ENCODE results near the gene PLA2G4E.

Gene PLA2G4E

DNA sequence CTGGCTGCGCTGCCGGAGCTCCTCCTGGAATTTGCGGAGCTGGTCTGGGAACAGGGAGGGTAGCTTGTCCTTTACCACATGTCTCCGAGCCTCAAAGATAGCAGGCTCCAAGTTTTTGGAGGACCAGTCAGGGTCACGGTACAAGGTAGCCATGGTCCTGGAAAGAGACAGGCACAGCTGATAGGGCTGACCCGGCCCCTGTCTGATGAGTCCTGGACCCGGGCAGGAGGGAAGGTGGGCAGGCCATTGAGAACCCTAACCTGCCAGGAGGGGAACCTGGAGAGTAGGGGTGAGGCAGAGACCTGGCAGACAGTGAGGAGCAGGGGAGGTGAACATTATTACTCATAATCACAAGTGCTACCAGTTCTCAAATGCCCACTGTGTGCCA lies 28.0 kb downstream of the PLA2G4E start:
- DNase-seq (ENCODE audit: low read depth in 2 of 2), result no peak

DNA sequence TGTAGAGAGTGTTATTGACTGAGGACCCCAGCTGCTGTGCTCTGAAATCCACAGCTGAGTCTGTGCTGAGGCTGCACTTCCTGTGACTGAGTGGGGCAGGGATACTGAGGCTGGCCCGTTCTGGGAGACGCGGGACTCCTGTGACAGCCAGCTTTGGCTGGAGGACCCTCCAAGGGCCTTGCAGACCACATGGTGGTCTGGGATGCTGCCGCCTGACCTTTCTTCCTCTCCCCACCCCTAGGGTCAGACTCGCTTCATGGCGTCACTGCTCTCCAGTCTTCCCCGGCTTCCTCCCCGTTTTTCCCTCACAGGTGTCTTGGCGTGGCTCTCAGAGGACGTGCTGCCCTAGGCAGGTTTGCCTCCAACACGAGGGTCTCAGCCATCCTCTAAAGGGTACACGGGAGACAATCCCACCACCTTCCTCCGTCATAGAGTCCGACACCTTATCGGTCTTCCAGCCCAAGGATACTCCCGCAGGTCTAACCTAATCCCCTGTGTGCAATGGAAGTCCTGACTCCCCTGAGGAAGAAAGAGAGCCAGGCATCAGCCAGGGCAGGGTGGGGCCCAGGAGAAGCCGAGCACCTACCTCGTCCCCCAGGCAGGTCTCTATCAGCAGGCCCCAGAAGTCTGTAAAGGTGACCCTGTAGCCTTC lies 28.6 kb downstream of the PLA2G4E start:
- no peak for DNase-seq (ENCODE audit: low read depth in 2 of 2)

DNA sequence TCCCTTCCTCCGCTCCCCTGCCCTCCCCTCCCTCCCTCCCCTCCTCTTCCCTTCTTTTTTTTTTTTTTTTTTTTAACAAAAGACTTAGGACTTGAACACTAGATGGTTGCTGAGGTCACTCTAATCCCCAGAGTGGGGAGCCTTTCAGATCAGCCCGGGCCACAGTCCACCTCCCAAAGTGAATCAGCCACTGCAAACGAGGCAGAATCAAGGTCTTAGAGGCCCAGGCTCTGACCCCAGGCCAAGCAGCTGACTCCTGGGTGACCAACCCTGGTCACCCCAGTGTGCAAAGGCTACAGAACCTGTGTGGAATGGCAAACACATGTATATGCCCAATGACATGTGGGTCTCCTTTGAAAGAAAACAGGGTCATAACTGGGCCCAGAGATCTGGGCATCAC lies 30.2 kb downstream of the PLA2G4E start:
- DNase-seq (ENCODE audit: low read depth in 2 of 2), result no peak

DNA sequence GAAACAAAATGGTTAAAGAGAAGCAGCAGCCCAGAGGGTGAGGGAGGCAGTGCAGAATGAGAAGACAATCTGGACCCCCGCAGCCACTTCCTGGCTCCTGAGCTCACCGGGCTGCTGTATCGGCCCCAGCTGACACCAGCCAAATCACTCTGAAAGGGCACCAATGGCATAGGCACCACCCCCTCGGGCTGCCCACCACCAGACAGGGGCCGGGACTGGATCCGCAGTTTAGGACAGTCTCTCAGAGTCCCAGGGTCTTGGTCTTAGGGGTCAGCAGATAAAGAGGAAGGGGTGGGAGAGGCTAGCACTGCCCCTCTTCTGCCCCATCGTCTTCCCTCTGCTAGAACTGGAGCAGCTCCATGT lies 30.6 kb downstream of the PLA2G4E start:
- no peak for DNase-seq (ENCODE audit: low read depth in 2 of 2)

DNA sequence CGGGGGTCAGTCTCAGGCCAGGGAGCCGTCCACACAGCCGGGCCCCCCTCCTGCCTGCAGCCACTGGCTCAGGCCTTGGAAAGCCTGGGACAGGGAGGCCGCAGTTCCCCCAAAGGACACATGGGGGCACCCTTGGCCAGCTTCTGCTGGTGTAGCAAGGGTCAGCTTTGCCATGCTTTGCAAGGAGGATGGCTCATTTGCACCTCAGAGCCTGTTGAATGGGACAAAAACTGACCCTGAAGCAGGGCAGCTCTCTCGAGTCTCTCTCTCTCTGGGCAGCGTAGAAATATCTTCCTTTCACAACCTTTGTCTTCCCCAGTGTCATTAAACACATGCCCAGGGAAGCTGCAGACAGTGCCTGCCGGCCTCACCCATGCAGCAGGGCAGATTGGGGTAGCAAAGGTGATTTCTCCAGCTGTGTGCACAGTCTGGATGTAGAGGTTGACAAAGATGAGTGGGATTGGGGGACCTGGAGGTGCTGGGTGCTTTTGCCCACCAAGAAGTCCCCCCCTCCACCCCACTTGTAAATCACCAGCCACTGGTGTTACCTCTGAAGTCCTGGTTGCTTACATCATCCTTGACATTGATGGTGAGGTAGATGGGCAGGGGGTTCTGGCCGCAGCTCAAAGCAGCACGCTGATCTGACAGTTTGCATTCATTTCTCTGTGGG lies 31.1 kb downstream of the PLA2G4E start:
- peak; percentile 20 to 34 for DNase-seq (ENCODE audit: low read depth in 2 of 2)

DNA sequence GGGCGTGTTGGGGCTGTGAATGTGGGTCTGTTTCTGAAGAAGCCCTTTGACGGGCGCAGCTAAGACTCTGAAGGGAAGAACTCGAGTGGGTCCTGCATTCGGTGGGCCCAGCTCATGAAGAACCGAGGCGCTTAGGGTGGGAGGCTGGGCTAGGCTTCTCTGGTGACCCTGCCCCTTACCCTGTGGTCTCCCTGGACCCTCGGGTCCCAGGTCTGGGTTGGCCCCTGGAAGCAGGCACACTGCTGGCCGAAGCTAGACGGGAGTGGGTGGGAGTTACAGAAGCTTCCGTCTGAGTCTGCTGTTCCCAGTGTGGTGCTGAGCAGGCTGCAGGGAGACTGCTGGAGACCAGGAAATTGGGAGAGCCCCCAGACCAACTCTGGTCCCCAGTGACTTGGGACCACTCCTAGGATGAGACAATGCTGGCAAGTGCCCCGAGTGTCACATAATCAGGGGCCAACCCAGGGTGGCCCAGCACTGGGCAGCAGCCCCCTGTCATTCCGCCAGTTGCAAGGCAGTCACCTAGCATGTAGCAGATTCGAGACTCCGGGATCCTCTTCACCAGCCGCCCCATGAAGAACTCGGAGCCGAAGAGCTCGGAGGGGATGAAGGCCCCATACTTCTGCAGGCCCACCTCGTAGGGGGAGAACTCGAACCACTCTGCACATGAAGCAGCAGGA lies 31.8 kb downstream of the PLA2G4E start:
- no peak for DNase-seq (ENCODE audit: low read depth in 2 of 2)

DNA sequence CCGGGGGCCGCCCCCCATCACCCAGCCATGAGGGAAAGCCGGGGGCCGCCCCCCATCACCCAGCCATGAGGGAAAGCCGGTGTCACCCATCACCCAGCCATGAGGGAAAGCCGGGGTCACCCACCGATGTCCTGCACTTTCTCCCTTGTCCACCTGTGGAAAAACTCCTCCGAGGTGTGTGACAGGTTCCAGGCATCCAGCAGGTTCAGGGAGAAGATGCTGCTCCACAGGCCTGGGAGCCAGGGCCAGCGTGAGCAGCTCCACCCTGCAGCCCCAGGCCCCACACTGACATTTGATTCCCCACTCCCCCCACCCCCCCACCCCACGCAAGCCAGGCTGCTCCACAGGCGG lies 32.9 kb downstream of the PLA2G4E start:
- DNase-seq (ENCODE audit: low read depth in 2 of 2), result no peak

DNA sequence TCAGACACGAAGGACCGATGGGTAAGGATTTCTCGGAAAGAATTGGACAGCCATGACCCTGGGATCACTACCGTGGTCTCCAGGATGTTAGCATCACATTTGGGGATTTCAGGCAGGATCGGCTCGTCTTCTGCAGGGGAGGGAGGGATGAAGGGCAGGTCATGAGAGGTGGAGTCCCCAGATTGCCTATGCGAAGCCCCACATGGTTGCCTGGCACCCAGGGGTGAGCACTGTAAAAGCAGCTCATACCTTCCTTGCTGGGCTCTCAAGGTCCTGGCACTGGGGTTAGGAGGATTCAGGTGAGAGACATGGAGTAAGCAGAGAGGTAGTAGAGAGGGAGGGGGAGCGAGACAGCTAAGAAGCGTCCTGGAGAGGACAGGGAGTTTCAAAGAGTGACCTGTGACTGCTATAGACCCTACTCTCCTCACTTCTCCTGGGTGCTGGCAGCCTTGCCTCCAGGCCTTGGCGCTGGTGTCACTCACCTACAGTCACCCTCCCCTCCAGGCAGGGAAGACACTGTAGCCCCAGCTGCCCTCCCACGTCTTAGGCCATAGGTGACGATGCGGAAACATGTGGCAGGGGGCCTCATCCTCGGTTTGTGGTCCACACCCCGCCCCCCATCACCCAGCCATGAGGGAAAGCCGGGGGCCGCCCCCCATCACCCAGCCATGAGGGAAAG lies 33.5 kb downstream of the PLA2G4E start:
- DNase-seq (ENCODE audit: low read depth in 2 of 2), result no peak

DNA sequence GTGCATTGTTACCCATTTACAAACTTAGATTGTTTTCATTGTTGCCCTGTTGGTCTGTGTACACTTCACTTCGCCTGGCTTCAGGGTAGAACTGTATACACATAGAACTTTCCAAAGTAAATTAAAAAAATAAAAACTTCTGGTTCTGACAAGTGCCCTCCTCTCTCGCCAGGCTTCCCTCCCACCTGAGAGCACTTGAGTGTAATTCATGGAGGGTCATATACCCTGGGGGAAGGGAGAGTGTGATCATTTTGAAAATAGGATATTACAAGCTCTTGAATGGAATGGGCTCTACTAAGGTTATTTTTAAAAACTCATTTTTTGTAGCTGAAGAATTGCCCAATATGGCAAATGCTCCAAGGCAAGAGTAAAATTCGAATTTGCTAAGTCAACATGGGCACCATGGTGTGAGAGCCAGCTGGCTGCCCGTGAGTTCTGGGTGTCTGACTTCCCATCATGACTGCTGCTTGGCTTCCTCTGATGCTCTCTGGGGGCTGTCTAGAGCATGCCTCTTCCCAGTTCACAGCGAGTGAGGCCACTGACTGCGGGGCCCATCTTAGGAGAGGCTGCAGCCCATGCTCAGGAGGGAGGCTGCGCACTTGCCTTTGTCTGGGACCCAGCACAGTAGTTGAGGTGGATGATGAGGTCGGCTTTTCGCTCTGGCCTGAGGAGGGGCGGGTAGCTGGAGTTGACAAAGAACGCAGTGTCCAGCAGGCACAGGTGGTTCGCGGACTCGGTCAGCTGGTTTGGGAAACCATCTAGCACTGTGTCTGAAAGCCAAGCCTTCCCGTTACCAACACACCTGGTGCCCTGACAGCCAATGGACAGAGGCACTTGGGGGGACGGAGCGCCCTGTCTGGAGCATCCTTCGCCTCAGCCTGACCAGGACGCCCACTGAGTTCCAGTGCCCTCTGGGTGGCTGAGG lies 35.3 kb downstream of the PLA2G4E start:
- no peak for DNase-seq (ENCODE audit: low read depth in 2 of 2)

DNA sequence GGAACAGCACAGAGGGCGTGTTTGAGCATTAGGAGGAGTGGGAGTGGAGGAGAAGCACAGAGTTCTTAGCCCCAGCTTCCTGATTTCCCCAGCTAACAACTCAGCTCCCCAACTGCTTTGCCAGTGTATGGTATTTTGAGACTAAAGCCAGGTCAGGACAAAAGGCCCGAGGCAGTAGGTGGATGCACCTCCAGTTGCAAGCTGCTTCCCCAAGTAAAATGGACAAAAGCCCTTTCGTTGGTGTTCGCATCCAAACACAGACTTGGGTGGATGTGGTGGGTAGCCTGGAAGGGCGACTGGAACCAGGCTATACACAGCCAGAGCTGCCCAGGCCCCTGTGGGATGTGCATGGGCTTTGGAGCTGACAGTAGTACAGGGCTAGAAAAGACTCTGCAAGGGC lies 36.2 kb downstream of the PLA2G4E start:
- no peak for DNase-seq (ENCODE audit: low read depth in 2 of 2)

DNA sequence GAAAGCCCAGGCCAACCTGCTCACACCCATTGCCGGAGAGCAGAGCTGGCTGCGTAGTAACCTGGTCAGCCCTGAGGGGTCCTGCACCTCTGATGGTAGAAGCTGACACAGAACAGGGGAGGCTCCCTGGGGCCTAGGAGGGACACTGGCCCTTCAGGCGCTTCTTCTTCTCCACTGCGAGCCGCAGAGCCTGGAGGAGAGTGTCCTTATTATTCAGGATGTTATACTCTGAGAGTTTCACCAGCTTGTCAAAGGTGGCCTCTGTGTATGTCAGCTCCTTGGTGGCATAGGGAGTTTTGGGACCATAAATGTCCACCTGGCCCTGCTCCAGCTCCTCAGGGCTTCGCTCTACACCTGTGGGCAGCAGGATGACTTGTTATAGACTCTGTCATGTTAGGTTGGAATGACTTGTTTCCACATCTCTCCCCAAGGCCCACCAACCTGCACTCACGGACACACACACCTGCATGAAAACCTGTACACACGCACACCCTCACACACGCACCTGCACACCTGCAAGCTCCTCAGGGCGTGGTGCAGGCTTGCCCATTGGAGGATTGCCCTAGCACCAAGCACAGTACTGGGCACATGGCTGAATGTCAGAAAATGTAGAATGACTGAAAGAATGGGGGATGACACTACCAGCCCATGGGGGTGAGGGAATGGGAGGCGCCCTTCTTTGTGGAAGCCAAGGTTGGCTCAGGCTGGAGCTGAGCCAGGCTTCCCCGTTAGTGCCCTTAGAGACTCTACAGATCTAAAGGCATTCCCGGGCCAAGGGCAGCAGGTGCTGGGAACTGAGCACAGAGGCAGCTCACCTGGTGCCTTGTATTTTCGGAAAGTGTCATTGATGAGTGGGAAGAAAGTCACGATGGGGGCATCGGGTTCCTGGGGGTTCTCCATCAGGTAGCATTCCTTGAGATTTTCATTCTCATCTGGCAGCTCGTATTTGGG lies 36.9 kb downstream of the PLA2G4E start:
- DNase-seq (ENCODE audit: low read depth in 2 of 2), result no peak

DNA sequence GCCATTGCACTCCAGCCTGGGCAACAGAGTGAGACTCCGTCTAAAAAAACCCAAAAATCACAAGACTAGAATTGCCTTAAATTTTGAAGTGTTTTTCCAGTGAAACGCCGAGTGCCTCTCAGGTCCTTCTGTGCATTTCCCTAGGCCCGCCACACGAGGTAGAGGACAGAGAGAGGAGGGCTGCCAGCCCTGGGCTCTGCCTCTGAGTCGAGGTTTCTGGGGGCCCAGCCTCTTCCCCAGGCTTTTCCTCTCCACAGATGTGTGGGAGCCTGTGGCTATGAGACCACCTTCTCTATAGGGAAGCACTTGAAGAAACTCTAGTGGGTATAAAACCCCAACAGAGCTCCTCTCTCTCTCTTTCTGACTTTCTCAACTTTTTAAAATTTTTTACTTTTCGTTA lies 37.6 kb downstream of the PLA2G4E start:
- no peak for DNase-seq (ENCODE audit: low read depth in 2 of 2)

DNA sequence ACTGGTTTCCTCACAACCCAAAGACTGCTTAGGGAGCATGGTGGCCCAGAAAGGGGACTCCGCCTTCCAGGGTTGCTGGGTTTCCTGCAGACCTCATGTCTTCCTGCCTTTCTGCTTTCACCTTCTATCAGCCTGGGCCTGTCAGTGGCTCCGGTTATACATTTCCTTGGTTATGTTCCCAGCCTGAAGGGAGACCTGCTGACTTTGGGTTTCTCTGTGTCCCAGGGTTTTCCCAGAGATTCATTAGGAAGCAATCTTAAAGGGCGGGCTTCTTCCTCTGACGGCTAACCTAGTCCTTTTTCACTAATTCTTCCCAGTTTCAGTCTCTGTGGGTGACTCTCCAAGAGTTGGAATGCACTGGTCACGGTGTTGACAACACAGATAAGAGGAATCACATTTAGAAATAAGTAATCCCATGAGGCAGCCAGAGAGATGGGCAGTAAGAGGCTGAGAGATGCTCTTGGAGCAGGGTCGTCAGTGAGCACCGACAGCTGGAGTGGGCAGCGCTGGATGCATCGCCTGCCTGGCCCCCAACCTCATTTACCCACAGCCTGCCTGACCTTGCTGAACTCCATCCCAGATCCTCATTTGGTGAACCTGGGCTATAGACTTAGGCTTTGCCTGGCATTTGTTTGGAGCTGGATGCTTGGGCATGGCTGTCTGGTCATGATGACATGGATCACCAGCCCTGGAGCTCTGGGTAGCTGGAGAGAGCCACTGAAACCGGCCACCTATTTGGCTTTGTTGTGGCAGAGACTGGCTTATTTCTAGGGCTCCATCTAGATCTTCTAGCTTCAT lies 38.5 kb downstream of the PLA2G4E start:
- DNase-seq (ENCODE audit: low read depth in 2 of 2), result no peak

DNA sequence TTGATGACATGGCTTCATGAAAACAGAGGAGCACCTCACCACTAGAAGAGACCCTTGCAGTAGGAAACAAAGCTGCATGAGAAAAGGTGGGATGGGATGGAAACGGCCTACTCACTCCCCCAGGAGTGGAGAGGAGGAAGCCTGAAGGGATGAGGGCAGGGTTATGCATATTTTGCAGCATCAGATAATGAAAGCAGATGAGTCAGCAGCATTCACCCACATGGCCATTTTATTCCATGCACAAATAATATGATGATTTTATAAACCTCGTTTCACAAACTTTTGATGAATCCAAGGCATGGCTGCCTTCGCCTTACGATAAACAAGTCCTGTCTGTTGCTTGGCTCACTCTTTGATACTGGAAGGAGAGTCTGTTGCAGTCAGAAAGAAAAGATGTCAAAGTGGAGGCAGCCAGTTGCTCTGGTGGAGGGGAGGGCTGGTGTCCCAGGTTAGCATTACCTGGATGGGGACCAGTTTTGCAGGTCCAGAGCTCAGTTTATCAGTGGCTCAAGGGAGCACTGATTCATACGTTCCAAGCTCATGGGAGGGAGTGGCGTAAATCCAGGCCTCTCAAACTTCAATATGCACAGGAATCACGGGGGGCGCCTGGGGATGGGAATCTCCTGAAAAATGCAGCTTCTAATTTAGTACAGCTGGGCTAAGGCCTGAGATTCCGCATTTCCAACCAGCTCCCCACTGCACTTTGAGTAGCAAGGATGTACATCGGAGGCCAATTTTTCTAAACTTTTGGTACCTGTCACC lies 39.3 kb downstream of the PLA2G4E start:
- DNase-seq (ENCODE audit: low read depth in 2 of 2), result no peak

DNA sequence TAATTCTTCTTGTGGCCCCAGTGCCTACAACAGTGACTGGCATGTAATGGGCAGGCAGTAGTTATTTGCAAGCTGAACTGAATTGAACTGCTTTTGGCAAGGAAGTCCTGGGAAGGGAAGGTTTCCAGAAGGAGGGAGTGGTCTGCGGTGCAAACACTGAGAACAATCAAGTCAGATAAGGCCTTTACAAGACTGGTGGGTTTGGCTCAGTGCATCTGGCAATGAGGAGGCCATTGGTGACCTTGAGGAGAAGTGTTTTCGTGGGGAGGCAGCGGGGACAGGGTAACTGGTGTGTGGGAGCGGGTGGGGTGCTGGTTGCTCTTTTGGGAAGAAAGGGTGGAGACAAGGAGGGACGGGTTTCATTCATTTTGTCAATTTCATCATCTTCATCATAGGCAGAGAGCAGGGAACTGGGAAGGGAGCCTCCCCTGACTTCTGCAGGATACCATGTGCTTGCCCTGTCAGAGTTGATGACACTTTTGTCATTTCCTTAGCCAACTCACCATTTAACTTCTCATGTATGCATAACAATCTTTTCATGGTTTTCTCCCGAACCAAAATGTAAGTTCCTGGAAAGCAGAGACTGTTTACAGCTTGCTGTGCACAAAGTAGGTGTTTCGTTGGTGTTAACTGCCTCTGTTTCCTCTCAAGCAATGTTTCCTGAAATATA lies 40.1 kb downstream of the PLA2G4E start:
- DNase-seq (ENCODE audit: low read depth in 2 of 2), result no peak

DNA sequence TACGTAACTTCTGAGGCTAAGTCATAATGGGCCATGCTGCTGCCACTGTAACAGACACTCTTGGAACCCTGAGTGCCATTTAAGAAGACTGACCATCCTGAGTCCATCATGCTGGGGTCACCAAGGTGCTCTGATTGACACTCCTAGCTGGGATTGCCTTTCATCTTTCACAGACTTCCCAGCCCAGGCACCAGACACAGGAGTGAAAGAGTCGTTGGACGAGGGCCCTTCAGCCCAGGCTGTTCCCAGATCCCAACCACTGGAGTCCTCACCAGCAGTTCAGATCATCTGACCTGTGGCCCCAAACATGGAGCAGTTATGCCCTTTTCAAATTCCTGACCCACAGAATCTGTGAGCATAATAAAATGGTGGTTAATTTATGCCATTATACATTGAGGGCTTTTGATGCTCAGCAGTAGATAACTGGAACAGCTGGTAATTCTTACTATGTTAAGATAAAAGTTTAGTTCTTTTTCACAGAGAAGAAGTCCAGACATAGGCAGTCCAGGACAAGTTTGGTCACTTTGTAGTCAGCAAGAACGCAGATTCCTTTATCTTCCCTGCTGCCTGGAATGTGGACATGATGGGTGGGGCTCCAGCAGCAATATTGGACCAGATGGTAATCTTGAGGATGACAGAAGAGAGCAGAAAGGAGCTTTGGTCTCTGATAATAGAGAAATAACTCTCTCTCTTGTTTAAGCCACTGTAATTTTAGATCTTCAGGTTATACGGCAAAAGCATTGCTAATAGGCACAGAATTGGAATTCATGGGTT lies 41.2 kb downstream of the PLA2G4E start:
- no peak for DNase-seq (ENCODE audit: low read depth in 2 of 2)

DNA sequence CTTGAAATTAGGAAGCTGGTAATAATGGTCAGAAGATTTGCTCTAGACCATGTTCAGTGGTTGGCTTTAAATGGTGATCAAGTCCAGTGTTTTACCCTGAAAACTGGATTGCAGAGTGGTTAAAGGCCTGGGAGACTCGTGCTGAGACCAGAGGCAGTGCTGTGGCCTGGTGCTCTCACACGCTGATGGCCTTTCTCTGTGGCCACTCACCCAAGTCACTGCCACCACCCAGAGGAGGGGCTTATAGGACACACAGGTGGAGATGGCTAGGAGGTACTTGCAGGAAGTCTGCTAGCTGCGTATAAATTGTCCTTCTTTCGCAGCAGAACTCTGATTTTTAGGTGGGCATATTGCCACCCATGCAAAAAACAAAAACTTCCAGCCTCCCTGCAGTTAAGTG lies 42.3 kb downstream of the PLA2G4E start:
- DNase-seq (ENCODE audit: low read depth in 2 of 2), result no peak

Measured in fibroblast of skin of left quadriceps (primary cell).